AG09309 (cell line): Measurements from ENCODE around the gene SNUPN.
"Not testable (repeated sequence)": the region's sequence is repeated elsewhere in the genome, so short reads cannot be mapped to it uniquely, and the experiment has no call there.

ENCODE experiments used
- DNase-seq: peaks from one replicate; pipeline ENCODE4 v3.0.0-alpha.2; 2010; ENCODE audit warnings: low read depth
- H3K4me3 ChIP-seq: 2 replicates; pipeline ENCODE4 v1.5.1; 2011; ENCODE audit warnings: mild to moderate bottlenecking, low read depth, low read length, moderate library complexity; ENCODE audit not compliant: control insufficient read depth
- CTCF ChIP-seq: IDR thresholded peaks from 2 replicates; pipeline ENCODE4 v1.5.1; 2011; ENCODE audit warnings: mild to moderate bottlenecking, low read depth, low read length, inconsistent platforms; ENCODE audit not compliant: insufficient read depth, control insufficient read depth; ENCODE audit errors: missing control alignments

SNUPN gene

GRCh38 chr15:75570126-75570845 lies 55.2 kb downstream of the SNUPN start:
- DNase-seq: no peak
- no peak for TF ChIP-seq CTCF
- no peak overlapping the region for H3K4me3 ChIP-seq

GRCh38 chr15:75565062-75565970 lies 60.2 kb downstream of the SNUPN start:
- no peak overlapping the region for H3K4me3 ChIP-seq
- no peak for DNase-seq
- TF ChIP-seq CTCF: no peak

- no peak for TF ChIP-seq CTCF
- no peak for DNase-seq
- H3K4me3 ChIP-seq: no peak overlapping the region
These were observed 63.6 kb downstream of the SNUPN start for GRCh38 chr15:75561888-75562287.

- not testable (repeated sequence) for DNase-seq, H3K4me3 ChIP-seq
These were observed 66.2 kb downstream of the SNUPN start for GRCh38 chr15:75559360-75559759.

- H3K4me3 ChIP-seq, DNase-seq: not testable (repeated sequence)
These were observed 66.6 kb downstream of the SNUPN start for GRCh38 chr15:75558955-75559354.

- DNase-seq: no peak
- H3K4me3 ChIP-seq: no peak overlapping the region
- no peak for TF ChIP-seq CTCF
These were observed 70.8 kb downstream of the SNUPN start for GRCh38 chr15:75554717-75555116.

GRCh38 chr15:75553659-75554058 lies 71.9 kb downstream of the SNUPN start:
- no peak overlapping the region for H3K4me3 ChIP-seq
- TF ChIP-seq CTCF: no peak
- no peak for DNase-seq

GRCh38 chr15:75551091-75551490 lies 74.4 kb downstream of the SNUPN start:
- TF ChIP-seq CTCF: no peak
- no peak for DNase-seq
- no peak overlapping the region for H3K4me3 ChIP-seq
